GM18508 (cell line): ENCODE measurements around the gene MSMO1.

ENCODE experiments used
- ATAC-seq: cut with Tn5 transposase; IDR thresholded peaks from one replicate; pipeline ENCODE4 v1.9.1; 2021; ENCODE audit warnings: moderate number of reproducible peaks; ENCODE audit not compliant: insufficient read depth, unreplicated experiment

Gene MSMO1

DNA sequence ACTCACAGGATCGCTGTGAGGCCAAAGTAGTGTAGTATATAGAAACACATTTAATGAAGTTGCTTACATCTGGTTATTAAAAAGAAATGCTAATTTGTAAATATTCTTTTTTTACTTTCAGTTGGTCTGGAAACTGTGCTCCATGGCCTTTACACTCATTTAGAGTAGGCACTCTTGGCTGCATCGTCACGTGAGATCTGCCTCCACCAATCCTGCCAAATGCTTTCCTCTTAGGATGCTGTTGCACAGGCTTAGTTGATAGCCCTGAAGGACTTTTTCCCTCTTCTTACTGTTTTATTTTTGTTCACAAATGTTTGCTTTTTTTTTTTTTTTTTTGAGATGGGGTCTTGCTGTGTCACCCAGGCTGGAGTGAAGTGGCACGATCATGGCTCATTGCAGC lies 57.7 kb downstream of the MSMO1 start:
- ATAC-seq: no peak

DNA sequence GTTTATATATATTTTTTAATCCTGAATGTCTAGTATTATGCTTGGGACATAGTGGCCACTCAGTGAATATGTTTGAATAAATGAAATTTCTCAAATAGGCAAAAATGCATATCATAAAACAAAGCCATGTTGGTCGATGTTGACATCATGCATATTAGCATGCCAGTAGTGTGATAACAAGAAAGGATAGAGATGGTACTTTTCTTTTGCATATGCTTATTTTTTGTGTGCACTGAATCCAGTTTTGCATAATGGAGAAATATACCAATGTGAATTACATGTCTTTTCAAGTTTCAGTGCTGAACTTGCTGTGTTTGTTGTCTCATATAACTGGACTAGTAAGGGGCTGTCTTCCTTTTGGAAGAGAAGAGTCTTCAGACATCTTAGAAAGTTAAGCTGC lies 58.9 kb downstream of the MSMO1 start:
- ATAC-seq: no peak

DNA sequence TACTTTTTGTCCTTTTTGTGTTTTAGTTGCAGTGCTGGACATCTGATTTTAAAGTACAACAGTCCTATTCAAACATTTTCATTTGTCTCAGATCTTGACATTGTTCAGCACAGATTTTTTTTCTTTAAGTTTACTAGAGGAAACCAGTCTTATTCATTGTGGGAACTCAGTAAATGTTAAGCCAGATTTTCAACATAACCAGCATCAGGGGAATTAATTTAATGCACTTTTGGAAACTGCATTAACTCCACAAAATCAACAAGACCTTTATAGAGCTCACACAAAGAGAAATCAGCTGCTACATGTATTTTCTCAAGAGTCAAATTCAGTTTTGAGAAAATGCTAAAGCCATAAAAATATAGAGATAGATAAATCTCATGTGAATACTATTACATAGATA lies 61.3 kb downstream of the MSMO1 start:
- ATAC-seq: no peak
